Nucleus accumbens (tissue), 56 donors: ENCODE measurements around the gene PEX16.
"Not testable (repeated sequence)": the region's sequence is repeated elsewhere in the genome, so short reads cannot be mapped to it uniquely, and the experiment has no call there.

Experiments
- DNase-seq, 56 donors: peaks; one replicate each; lab custom pipeline; 2025; lab: John Stamatoyannopoulos, UW

Gene PEX16

GRCh38 chr11:45900916-45901617 lies 16.6 kb downstream of the PEX16 start:
- peak in 52 of 56 donors; percentile 29 to 81 (median 63) for DNase-seq

- not testable (repeated sequence) for DNase-seq
Measured at GRCh38 chr11:45900175-45900800, 17.4 kb downstream of the PEX16 start.

- DNase-seq, result peak; percentile 43 to 95 (median 88)
Measured at GRCh38 chr11:45899448-45900174, 18.1 kb downstream of the PEX16 start.

GRCh38 chr11:45899086-45899447 lies 18.6 kb downstream of the PEX16 start:
- no peak for DNase-seq

GRCh38 chr11:45897556-45897955 lies 20.1 kb downstream of the PEX16 start:
- no peak for DNase-seq

- peak in 21 of 56 donors; percentile 18 to 74 (median 36) for DNase-seq
Measured at GRCh38 chr11:45896422-45896984, 21.2 kb downstream of the PEX16 start.

GRCh38 chr11:45895553-45896259 lies 22.0 kb downstream of the PEX16 start:
- DNase-seq, result no peak

- peak in 10 of 56 donors; percentile 20 to 46 (median 38) for DNase-seq
Measured at GRCh38 chr11:45894555-45895247, 23.0 kb downstream of the PEX16 start.

- no peak for DNase-seq
Measured at GRCh38 chr11:45892856-45893255, 24.8 kb downstream of the PEX16 start.

GRCh38 chr11:45890886-45891550 lies 26.7 kb downstream of the PEX16 start:
- peak in 3 of 56 donors; percentile 15 to 24 (median 23) for DNase-seq

- no peak for DNase-seq
Measured at GRCh38 chr11:45889966-45890365, 27.7 kb downstream of the PEX16 start.

GRCh38 chr11:45889555-45889954 lies 28.1 kb downstream of the PEX16 start:
- DNase-seq, result no peak

- DNase-seq, result no peak
Measured at GRCh38 chr11:45887587-45887986, 30.1 kb downstream of the PEX16 start.

- DNase-seq, result no peak
Measured at GRCh38 chr11:45886816-45887520, 30.7 kb downstream of the PEX16 start.

- DNase-seq, result peak in 1 of 56 donors; percentile 64
Measured at GRCh38 chr11:45885921-45886721, 31.6 kb downstream of the PEX16 start.

GRCh38 chr11:45885274-45885920 lies 32.3 kb downstream of the PEX16 start, which contains the start of gene MAPK8IP1:
TSS of gene MAPK8IP1 (plus strand) at chr11:45885651. CDS start at chr11:45885821, 170 bp downstream.
- DNase-seq, result peak in 30 of 56 donors; percentile 23 to 75 (median 38)

GRCh38 chr11:45884596-45885185 lies 33.0 kb downstream of the PEX16 start:
- no peak for DNase-seq
